Subcutaneous adipose tissue (tissue), 4 donors: ENCODE data around the gene EVA1C. TPM values are rescaled to one million over a fixed set of nuclear protein-coding genes. Genes with fewer than 3 reads are reported as not detected.

ENCODE experiments used
- CTCF ChIP-seq: fragments of 450-650 bp; IDR thresholded peaks from one replicate; pipeline ENCODE4 v1.5.1; 2016; ENCODE audit warnings: low read depth, mild to moderate bottlenecking, control low read depth, antibody characterized with exemption, moderate library complexity
- total RNA-seq, 4 donors: library from RNA; depleted of rRNA; stranded (reverse); fragments of >200 nt; gene quantifications; one replicate each; pipeline ENCODE4 v1.1.0, GENCODE V29; 2016

EVA1C gene
- total RNA-seq, 4 donors from 2014 or later: 20.1 to 56.1 (median 32.9) TPM

DNA sequence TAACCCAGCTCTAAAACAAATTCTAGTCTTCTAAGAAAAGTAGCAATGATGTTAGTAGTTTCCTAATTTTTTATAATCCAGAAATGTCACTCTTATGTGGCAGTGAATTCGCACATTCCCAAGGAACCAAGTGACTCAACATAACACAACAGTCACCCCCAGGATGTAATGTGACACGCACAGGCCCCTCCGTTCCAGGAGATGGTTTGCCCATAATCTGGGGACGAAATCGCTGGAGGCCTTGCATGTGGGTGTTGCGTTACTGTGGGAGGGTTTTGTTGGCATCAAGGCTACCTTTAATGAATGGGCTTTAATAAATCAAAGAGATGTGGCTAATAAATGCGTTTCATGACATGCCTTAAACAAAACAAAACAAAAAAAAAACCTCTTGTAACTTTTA, 50.9 kb downstream of the EVA1C start:
- no peak for TF ChIP-seq CTCF

- no peak for TF ChIP-seq CTCF
Measured at GRCh38 chr21:32463889-32464300, 51.4 kb downstream of the EVA1C start.

DNA sequence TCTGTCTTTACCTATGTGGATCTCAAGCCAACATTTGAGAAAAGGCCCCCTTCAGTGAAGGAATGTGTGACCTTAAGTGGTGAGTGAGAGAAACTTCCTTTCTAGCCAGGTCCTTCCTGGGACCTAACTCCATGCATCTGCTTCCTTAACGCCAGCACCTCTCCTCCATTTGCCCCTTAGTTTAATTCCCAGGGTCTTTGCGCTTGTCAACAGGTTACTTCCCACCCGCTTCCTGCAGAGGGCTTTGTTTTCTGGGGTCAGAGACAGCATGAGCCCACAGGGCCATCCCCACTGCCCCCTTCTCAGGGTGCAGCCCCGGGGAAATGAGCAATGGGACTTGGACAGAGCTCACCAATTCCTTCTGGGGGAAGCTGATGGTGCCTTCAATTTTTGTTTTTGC, 54.8 kb downstream of the EVA1C start:
- no peak for TF ChIP-seq CTCF

DNA sequence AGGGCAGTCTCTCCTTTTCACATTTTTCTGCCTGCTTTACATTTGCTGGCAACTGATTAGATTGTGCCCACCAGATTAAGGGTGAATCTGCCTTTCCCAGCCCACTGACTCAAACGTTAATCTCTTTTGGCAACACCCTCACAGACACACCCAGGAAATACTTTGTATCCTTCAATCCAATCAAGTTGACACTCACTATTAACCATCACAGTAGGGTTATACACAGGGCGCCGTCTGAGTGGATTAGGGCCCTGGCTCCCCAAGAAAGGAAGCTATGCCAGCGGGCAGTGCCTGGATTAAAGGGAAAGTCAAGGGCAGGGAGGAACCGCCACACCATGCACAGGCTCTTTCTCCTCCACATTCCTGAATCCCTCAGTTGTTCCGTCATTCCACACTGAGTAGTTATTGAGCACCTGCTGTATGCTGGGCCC, 56.2 kb downstream of the EVA1C start:
- TF ChIP-seq CTCF: no peak

GRCh38 chr21:32469628-32470027, 57.1 kb downstream of the EVA1C start:
- TF ChIP-seq CTCF: no peak

DNA sequence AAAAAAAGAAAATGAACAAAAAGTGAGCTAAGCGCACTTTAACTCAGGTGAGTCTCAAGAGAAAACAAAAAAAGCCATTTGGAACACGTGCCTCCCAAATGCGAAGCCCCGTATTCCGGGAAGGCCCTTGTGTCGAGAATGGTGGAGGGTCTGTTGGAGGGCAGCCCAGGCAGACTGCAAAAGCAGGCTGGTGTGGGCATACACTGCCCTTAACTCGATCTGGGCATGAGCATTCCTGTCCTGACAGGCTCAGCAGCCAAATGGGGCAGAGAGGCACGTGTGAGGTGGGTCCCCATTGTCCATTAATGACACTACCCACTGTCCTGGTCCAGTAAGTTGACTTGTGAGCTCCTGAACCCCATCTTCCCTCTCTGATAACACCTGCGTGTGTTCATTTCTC, 57.7 kb downstream of the EVA1C start:
- no peak for TF ChIP-seq CTCF

DNA sequence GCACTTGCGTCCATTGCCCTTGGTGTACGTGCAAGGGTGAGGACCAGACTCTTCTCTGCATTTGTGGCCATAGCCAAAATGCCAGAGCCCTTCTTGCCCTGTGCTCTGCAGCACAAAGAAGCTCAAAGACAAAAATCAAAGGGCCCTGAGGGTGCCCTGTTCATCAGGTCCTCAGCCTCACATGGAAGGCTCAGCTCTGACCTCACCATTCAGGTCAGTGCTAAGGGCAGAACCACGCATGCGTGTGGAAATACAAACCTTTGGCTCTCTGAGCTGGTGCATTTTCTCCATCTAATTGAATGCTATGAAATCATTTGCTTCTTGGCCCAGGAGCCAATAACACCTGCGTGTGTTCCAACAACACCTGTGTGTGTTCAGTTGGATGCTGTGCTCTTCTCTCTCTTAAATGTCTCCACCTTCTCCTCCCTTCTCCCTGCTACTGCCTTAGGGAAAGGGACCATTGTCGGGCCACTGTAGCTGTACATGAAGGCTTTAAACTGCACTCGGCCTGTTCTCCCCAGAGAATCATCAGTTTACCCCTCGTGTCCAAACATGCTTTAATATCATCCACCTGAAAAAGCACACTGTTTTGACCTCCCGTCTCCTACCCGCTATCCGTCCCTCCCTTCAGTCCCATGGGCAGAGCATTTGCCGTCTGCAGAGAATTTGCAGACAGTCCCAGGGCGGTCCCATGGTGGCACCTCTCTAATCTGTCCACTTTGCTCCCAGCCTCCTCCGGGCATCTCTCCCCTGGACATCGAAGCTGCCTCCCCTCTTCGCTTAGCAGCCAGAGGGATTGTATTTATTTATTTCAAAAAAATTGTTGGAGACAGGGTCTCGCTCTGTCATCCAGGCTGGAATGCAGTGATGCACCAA, 60.6 kb downstream of the EVA1C start:
- no peak for TF ChIP-seq CTCF
